Putamen (tissue), 1 donor: ENCODE data around the gene NFS1.

Experiments used
- DNase-seq: peaks from one replicate; pipeline ENCODE4 v3.0.0-alpha.2; 2016; ENCODE audit warnings: low spot score

NFS1 gene

GRCh38 chr20:35674921-35675320 lies 24.2 kb downstream of the NFS1 start:
- no peak for DNase-seq

DNA sequence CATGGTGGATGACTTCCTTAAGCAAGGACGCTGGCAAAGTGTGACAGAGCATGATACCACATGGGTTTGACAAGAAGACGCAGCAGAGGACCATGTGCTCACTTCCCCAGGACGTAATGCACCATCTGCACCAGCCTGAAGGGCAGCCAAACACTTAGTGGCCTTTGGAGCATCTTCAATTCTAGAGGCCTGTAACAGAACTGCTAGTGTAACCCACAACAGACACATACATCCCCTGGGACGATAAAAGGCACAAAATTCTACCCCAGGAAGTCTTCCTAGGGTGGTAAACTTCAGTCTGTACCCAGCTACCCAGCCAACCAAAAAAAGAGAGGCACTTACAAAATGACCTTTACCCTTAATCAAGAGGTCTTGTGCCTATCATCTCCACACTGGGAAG lies 25.3 kb downstream of the NFS1 start:
- DNase-seq, result no peak

DNA sequence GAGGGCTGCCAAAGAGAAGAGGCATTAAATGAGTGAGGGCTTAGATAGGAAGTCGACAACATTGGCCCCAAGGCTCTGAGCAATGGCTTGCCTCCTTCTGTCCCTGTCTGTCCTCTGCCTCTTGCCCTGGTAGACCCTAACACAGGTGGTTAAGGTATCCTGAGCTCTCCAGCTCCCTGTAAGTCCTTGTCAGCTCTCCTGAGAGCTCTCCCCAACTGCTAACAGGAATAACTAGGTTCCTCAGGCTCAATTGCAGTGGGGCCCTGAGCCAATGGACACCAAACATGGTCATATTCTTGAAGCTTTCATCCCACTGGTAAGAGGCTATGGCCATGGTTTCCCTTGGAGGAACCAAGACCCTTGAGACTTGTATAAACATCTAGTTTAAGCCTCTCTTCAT lies 29.5 kb downstream of the NFS1 start:
- DNase-seq, result no peak

- DNase-seq, result no peak
Measured at GRCh38 chr20:35669221-35669620, 29.9 kb downstream of the NFS1 start.

- no peak for DNase-seq
Measured at GRCh38 chr20:35665949-35666288, 33.2 kb downstream of the NFS1 start.

GRCh38 chr20:35664466-35665206 lies 34.5 kb downstream of the NFS1 start, which contains the start of the genes CPNE1 and RBM12:
TSS of gene CPNE1 (minus strand) at chr20:35664900. CDS start at chr20:35632923, 31,977 bp downstream.
TSS of gene RBM12 (minus strand) at chr20:35664900. CDS start at chr20:35655322, 9,578 bp downstream.
- DNase-seq, result peak; percentile 94

DNA sequence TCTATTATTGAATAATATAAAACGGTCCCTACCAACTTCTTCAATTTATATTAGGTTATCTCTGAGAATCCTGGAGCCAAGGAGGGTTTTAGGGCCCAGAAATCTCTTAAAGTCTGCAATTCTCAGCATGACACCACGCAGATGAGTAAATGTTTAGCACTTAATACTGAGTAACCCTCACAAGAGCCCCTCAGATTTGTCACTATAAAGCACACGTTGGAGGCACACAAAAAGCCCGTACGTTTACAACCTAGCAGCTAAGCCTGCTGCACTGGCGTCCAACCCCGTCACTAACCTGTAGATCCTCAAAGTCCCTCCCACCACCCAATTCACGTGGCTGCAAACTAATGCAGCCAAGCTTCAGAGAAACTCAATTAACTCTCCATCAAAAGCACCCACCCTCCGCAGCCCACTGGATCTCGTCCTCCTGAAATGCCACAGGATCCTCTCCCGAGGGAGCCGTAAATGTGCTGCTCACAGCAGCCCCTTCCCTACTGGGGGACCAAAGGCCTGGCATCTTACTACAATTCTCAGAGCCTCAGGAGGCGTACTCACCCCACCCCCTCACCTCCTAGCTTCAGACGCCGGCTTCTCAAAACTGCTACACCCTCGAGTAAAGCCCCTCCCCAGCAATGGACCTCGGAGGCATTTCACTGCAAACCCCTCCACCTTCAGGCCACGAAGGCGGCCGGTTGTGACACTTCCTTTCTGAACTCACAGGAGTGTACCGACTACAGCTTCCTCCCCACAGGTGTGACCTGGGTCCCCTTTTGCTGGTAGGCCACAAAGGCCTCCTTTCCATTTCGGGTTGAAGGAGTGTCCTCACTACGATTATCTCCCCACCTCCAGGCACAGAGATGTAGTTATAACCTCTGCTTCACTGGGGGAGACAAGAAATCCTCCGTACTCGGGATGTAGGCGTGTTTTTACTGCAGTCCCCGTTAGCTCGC lies 35.4 kb downstream of the NFS1 start:
- peak; percentile 39 for DNase-seq

DNA sequence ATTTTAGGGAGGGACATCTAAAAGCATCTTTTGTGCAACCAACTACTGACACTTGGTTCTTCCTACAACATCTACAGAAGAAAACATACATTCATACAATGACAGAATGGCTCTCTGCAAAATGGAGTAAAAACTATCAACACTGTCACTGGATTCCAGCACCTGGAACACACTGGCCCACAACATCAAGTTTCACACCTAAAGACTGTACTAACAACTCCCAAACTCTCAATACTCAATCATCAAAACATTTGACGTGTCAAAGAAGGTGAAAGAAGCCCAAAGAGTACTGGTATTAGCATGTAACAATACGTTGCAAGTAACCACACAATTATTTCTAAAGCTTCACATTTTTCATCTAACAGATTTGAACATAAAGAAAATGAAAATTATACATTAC lies 36.6 kb downstream of the NFS1 start:
- DNase-seq, result no peak

DNA sequence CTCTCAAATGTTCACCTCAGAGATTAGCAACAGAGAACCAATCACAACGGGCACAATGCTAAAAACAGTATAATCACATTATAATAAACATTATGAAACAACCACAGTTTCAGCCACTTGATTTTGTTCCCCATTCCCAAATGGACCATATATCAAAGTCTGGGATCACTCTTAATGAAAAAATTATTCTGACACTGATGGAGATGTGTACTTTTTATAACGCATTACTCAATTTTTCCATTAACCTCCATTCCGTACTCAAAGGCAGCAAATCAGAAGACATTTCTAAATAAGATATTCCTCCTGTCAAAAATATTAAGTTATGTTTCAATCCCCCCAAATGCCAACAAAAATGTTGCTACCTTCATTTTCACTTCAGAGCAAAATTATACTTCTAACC lies 37.2 kb downstream of the NFS1 start:
- DNase-seq, result no peak

DNA sequence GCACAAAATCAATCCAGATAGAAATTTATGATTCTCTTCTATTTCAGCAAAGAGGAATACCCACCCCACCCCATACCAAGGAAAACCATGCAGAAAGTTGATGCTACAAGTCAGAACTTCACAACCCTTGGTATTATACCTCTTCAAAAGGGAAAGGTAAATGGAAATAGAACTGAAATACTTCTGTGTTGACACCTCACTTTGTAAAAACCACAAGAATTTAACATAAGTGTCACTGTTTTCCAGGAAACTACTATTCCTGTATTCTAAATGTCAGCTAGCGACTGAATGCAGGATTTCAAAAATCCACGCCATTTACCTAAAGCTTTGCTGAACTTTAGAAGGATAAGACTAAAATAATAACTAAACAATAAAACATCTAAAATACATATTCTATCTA lies 38.1 kb downstream of the NFS1 start:
- no peak for DNase-seq

GRCh38 chr20:35660122-35660937 lies 38.8 kb downstream of the NFS1 start:
- DNase-seq, result no peak

DNA sequence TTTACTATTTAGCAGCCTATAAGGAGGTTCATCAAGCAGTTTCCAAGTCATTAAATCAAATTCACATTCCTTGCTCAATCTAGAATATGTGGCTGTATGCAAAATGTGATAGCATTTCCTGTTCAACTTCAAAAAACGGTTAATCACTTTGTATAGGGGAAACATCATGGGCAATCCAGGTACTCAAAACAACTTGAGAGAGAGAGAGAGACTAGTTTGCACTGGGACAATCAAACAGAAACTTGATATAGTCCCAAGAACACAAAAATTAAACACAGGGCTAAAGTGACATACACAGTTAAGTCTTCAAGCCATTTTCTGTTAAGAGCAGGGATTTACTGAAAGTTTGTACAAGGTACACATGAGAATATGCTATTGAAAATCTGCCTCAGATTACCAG lies 41.9 kb downstream of the NFS1 start:
- no peak for DNase-seq

GRCh38 chr20:35654415-35654814 lies 44.7 kb downstream of the NFS1 start:
- no peak for DNase-seq

DNA sequence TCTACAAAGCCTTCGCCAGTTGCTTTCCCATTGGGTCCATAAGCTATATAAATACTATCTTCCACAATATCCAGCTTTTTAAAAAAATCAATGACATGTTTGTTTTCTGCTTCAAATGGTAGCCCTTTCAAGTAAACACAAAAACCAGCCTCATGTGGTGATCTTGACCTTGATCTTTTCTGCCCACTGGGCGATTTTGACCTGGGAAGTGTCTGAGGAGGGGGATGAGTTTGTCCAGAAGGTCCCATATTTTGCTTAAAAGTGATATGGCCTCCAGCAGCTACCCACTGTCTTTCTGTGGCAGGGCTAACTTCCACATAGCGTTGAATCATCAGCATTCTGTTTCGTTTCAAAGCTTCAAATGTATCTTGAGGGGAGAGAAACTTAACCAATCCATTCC lies 45.3 kb downstream of the NFS1 start:
- DNase-seq, result no peak

- no peak for DNase-seq
Measured at GRCh38 chr20:35653430-35653734, 45.8 kb downstream of the NFS1 start.

GRCh38 chr20:35652641-35653429 lies 46.3 kb downstream of the NFS1 start:
- no peak for DNase-seq

- no peak for DNase-seq
Measured at GRCh38 chr20:35651958-35652357, 47.2 kb downstream of the NFS1 start.

GRCh38 chr20:35650632-35651031 lies 48.5 kb downstream of the NFS1 start:
- no peak for DNase-seq

GRCh38 chr20:35648836-35649235 lies 50.3 kb downstream of the NFS1 start:
- DNase-seq, result no peak

DNA sequence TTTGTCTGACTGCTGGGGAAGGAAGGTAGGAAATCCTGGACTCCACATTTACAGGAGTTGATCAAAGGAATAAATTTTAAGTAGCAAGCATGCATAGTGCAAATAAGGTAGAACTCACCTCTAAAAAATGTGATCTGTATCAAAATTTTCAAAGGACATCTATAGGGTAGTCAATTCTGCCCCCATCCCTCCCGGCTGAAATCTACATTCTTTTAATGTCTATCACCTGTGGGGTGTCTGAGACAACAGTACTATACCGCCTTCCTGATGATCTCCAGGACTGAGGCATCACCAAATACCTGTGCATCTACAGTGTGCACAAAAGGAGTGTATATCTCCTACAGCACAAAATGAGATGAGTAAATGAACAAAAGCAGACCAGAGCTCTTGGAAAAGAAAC lies 54.3 kb downstream of the NFS1 start:
- no peak for DNase-seq

DNA sequence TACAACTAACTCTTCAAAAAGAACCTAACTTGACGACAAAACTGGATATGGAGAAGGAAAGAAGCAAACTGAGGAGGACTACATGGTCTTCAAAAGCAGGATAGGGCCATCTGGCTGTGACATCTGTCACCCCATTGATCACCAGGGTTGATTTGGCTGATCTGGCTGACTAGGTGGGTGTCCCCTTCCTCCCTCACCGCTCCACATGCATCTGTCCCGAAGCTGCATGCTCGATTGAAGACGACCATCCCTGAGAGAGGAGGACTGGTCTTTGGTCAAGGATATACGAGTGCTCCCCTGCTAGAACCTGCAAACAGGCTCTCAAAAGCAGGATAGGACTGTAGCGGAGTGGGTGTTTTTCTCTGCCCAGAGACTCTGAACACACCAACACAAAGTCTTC lies 56.1 kb downstream of the NFS1 start:
- no peak for DNase-seq

GRCh38 chr20:35641743-35642142 lies 57.4 kb downstream of the NFS1 start:
- DNase-seq, result no peak
